Measurements from ENCODE around the gene GSG1L.

DNA sequence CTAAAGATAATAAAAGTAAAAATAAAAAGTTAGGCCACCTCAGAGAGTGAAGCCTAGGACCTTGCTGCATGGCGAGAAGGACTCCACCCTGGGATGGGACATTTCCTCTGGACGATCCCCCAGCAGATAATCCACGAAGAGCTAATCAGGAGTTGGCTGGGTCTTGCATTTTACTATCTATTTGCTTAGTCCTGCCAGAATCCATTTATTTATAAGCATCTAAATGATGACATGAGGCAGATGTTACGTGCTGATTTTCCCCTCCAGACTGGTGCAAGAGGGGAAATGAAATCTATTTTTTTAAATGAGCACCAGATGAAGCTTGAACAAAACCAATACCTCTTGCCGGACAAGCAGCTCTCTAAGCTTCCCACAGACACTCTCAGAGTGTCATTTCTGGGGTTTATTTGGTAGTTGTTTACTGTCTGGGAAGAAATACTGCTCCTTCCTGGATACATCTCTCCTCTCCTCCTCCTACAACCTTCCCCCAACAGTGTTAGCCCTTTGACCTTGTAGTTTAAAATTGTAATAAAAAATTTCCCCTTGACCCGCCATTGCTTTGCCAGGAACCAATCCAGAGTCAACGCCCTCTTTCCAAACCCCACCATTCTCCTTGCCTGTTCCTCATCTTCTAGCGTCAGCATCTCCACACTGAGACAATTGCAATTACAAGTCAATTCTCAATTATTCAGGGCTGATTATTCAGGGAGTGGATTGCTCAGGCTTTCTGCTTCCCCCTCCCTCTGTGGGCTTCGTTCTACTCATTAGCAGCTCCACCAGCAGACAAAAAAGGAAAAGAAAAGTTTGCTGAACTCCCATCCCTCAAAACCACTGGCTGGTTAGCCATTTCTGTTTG, 63.0 kb downstream of the GSG1L start:
- TF ChIP-seq, protein P1, sequence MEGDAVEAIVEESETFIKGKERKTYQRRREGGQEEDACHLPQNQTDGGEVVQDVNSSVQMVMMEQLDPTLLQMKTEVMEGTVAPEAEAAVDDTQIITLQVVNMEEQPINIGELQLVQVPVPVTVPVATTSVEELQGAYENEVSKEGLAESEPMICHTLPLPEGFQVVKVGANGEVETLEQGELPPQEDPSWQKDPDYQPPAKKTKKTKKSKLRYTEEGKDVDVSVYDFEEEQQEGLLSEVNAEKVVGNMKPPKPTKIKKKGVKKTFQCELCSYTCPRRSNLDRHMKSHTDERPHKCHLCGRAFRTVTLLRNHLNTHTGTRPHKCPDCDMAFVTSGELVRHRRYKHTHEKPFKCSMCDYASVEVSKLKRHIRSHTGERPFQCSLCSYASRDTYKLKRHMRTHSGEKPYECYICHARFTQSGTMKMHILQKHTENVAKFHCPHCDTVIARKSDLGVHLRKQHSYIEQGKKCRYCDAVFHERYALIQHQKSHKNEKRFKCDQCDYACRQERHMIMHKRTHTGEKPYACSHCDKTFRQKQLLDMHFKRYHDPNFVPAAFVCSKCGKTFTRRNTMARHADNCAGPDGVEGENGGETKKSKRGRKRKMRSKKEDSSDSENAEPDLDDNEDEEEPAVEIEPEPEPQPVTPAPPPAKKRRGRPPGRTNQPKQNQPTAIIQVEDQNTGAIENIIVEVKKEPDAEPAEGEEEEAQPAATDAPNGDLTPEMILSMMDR (IDR thresholded peaks at IDR 0.05; ENCODE audit: low read depth, low read length): no peak
- TF ChIP-seq, protein P2, sequence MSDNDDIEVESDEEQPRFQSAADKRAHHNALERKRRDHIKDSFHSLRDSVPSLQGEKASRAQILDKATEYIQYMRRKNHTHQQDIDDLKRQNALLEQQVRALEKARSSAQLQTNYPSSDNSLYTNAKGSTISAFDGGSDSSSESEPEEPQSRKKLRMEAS (IDR thresholded peaks at IDR 0.05; ENCODE audit: low read depth, low read length): no peak
- TF ChIP-seq POLR2A (IDR thresholded peaks at IDR 0.05; ENCODE audit: extremely low read depth, insufficient read length) (no peak), MYC (IDR thresholded peaks at IDR 0.05; ENCODE audit: low read depth, low read length) (no peak)

Measured in NB4 (cell line).